GM15510 (cell line): ENCODE measurements around the gene ITGAE.
A peak's percentile ranks its signal among the peaks of the same experiment; 100 is the strongest.

Experiments
- POLR2A ChIP-seq: IDR thresholded peaks from 3 replicates; pipeline ENCODE4 v1.6.1; 2011; ENCODE audit warnings: borderline replicate concordance; ENCODE audit not compliant: insufficient read length; ENCODE audit errors: extremely low read depth

ITGAE gene

GRCh38 chr17:3800362-3801271 is at the start of gene ITGAE:
Gene ITGAE, minus strand, starts transcription at chr17:3801188. Its CDS starts 44 bp downstream, at chr17:3801144.
- no peak for TF ChIP-seq POLR2A

DNA sequence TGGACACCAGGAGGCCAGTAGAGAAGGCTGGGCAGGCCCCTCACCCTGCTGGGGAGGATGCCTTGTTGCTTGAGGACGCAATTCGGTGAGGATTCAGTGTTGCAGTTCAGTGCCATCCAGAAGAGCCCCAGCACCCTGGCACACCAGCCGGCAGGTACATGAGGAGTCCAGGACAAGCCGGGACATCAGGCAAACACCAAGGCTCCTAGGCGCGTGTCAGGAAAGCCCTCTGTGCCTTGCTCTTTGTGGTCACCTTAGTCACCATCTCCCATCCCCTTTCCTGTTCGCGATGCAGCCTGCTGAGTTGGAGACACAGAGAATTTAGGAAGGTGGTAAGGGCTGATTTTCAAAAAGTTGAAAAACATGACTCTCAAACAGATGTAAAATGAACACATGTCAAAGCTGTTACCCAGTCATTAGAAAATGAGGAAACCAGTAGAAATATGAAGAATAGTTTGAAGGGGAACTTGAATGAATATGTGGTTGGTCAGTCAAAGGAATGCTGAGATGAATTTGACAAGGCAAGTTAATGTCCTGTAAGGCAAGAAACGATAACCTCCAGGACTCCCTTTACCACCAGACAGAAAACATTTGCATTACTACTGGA is 47.3 kb upstream of the ITGAE start:
- TF ChIP-seq POLR2A = no peak

DNA sequence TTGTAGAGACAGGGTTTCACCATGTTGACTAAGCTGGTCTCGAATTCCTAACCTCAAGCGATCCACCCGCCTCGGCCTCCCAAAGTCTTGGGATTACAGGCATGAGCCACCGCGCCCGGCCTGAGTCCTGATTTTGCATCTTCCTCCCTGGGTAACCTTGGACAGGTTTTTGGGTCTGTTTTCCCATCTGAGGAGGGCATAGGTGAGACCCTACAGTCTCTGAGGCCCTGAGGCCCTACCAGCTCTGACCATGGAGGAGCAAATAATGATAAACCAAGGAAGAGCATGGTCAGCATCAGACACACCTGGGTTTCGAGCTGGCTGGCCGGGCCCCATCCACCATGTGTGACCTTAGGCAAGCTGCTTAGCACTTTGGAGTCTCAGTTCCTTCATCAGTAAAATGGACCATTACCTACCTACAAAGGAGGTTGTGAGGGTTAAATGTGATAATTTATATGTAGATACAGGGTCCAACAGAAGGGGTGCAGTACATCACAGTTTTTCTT is 46.2 kb upstream of the ITGAE start:
- TF ChIP-seq POLR2A = no peak

DNA sequence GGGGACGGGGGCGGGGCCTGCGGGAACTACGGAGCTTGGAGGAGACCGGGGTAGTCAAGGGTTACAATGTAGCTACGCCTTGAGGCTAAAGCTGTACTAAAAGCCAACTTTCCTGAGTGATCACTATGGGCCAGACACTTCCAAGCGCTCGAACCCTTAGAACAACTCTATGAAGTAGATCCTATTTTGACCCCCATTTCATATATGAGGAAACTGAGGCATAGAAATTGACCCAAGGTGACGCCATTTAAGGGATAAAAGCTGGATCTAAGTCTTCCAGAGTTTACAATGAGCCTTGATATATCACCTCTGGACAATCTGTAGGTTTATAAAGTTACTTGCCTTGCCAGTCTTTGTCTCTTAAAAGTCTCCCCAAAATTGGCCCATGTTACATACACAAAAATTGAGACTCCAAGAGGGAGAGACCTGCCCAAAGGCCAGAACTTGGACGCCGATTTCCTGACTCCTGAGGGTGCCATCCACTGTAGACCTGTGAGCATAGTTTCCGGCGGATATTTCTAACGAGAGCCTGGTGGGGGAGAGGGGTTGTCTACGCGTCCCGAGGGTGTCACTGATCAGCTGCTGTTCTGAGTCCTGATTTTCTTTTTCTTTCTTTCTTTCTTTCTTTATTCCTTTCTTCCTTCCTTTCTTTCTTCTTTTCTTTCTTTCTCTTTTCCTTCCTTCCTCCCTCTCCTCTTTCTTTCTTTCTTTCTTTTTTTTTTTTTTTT is 45.6 kb upstream of the ITGAE start:
- no peak for TF ChIP-seq POLR2A

DNA sequence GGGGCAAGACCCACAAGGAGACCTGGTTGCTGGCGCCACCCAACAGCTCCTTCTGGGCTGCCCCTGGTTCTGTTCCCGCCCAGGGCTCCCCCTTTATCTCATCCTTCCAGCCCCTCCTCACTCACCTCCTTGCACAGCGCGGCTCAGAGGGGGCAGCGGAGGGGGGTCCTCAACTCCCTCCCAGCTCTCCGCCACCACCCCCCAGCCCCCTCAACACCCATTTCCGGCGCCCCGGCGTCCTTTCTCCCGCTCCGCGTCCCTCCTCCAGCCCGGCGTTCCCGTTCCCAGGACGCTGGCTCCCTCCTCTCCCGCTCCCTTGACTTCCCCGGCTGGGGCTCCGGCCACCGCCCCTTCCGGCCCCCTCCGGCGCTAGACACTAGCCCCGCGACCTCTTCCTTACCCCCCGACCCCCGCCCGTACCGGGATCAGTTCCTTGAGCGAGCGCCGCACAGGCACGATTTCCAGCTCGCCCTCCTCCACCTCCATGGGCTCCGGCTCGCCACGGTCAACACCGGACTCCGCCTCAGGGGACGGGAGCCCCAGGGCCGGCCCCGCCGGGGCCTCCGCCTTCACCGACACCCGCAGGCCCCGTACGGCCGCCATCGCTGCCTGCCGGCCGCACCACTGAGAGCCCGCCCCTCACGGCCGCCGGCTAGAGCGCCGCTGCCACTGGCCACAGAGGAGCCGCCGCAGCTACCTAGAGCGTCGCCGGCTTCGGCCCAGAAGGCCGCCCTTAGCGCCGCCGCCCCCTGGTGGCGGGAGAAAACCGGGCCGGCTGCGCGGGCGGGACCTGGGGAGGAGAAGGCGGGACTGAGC is 44.8 kb upstream of the ITGAE start, which contains the start of gene NCBP3:
Gene NCBP3 (minus strand): TSS at position 626 of the 816 bp plus-strand sequence. CDS start 23 bp downstream, at position 603.
- peak; percentile 95 for TF ChIP-seq POLR2A

DNA sequence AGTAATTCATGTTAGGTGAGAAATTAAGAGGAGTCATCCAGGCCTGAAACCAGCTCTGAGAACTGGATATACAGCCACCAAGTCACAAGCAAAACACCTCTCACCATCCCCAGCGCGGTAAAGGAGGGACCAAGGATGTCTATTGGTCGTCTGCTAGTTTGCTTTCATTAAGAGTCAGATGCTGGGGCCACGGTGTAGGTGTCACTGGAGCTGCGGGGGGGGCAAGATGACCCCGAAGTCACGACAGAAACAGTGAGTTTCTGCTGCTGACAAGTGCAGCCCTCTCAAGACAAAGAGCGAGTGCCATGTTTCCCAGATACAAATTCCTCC is 44.3 kb upstream of the ITGAE start:
- TF ChIP-seq POLR2A = no peak

- TF ChIP-seq POLR2A = no peak
Measured at GRCh38 chr17:3843935-3844516, 43.0 kb upstream of the ITGAE start.

- no peak for TF ChIP-seq POLR2A
Measured at GRCh38 chr17:3838206-3838605, 37.2 kb upstream of the ITGAE start.

DNA sequence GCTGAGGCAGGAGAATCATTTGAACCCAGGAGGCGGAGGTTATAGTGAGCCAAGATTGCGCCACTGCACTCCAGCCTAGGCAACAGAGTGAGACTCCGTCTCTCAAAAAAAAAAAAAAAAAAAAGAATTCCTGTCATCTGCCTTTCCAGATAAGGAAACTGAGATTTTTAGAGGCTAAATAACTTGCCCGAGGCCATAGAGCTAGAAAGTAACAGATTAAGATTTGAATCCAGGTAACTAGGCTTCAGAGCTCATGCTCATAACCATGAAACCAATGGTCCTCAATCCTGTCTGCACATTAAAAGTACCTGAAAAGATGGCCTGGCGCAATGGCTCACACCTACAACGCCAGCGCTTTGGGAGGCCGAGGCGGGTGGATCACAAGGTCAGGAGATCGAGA is 35.6 kb upstream of the ITGAE start:
- no peak for TF ChIP-seq POLR2A

DNA sequence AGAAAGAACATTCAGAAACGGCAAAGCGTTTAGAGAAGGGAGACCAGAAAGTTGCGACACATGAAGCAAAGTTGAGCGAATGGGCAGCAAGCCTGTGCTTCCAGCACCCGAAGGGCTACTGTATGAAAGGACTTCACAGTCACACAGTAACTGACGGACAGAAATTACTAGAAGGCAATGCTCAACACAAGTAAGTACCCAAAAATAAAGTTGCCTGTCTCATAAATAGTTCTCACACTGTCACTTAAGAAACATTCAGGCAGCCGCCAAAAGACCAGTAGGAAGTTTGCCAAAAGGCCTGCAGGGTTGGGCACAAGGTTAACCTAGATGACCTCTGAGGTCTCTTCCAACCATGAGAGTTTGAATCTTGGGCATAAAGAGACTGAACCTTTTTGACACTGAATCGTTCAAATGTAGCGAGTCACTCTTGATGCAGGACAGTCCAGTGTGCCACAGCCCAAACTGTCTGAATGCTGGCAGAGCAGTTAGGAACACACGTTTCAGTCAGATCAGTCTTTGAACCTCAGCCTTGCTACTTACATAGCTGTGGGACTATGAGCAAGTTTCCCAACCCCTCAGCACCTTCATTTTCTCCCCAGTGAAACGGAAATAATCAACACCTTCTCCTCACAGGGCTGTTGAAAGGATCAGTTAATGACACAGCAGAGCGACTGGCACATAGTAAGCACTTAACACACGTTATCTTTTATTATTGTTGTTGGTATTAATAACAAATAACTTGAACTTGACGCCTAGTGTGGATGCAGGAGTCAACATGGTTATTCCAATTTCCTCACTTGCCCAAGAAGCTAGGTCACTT is 34.6 kb upstream of the ITGAE start:
- no peak for TF ChIP-seq POLR2A

DNA sequence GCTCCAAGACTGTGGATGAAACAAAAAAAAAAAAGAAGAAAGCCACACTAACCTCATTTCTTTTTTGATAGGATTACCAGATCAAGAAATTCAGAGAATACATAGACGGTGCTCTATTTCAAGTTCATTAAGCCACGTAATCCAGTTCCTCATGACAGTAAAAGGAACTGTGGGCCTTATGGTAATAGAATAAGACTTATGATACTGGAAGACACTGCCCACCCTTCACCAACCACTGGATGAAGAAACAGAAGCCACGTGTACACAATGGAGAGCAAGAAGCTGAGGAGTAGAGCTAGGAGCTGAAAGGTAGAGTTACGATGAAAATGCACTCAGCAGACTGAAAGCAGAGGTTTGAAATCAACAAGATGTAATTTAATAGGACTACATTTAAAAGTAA is 33.8 kb upstream of the ITGAE start:
- TF ChIP-seq POLR2A = no peak

- no peak for TF ChIP-seq POLR2A
Measured at GRCh38 chr17:3828852-3829232, 27.9 kb upstream of the ITGAE start.

DNA sequence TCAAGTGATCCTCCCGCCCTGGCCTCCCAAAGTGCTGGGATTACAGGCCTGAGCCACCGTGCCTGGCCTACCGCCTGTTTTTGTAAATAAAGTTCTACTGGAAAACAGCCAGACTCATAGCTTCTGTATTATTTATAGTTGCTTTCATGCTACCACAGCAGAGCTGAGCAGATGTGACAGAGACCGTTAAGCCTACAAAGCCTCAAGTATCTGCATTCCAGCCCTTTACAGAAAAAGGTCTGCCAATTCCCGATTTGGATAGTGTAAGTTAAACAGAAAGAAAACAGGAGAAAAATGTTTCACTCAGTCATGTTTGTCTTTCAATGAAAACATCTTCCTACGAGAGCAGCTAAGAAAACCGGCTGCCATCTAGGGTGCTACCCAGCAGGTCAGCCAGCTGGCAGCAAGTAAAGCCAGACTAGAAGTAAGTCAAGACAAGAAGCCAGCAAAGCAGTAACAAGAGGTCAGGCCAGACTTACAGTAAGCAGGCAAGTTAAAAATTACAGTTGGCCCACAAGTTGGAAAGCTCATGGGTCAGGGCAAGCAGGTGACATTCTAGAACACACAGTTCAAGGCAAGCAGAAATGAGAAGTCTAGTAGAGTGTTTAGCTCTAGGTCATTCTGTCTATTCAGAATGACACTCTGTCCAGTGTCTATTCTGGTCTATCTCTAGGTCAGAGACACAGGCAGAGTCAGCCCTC is 27.3 kb upstream of the ITGAE start:
- TF ChIP-seq POLR2A = no peak
